GM23338 (cell line): Measurements from ENCODE around the gene TBX19. TPM values are rescaled to one million over a fixed set of nuclear protein-coding genes. Genes with fewer than 3 reads are reported as not detected.

Source experiments
- ATAC-seq: fragments of 200-7000 bp; cut with Tn5 transposase; 3 replicates; pipeline ENCODE4 v1.9.1; 2020
- DNase-seq: peaks from one replicate; pipeline ENCODE4 v3.0.0-alpha.2; 2015; ENCODE audit warnings: low spot score
- H2AFZ ChIP-seq: fragments of 200-600 bp; sonication (generic); 2 replicates; pipeline ENCODE4 v1.8.0; 2016; ENCODE audit warnings: antibody characterized with exemption, mild to moderate bottlenecking, moderate library complexity
- H3F3A ChIP-seq: fragments of 200-600 bp; sonication (generic); replicated peaks from 2 replicates; pipeline ENCODE4 v1.8.0; 2017; ENCODE audit warnings: antibody characterized with exemption, mixed run types, low read depth
- H3K27ac ChIP-seq: fragments of 200-600 bp; sonication (generic); 2 replicates; pipeline ENCODE4 v1.6.1; 2016; ENCODE audit warnings: low read depth
- H3K27me3 ChIP-seq: fragments of 200-600 bp; sonication (generic); 2 replicates; pipeline ENCODE4 v1.8.0; 2016; ENCODE audit warnings: mild to moderate bottlenecking, mixed run types, moderate library complexity; ENCODE audit not compliant: insufficient read depth
- H3K36me3 ChIP-seq: fragments of 200-600 bp; sonication (generic); 2 replicates; pipeline ENCODE4 v1.8.0; 2016; ENCODE audit warnings: mild to moderate bottlenecking; ENCODE audit not compliant: insufficient read depth
- H3K4me1 ChIP-seq: fragments of 200-600 bp; sonication (generic); 2 replicates; pipeline ENCODE4 v1.8.0; 2016; ENCODE audit warnings: mild to moderate bottlenecking, moderate library complexity; ENCODE audit not compliant: insufficient read depth
- H3K4me2 ChIP-seq: fragments of 200-600 bp; sonication (generic); 2 replicates; pipeline ENCODE4 v1.7.1; 2017; ENCODE audit warnings: mixed run types
- H3K4me3 ChIP-seq: fragments of 200-600 bp; sonication (generic); 2 replicates; pipeline ENCODE4 v1.6.1; 2016; ENCODE audit warnings: mixed run types
- H3K79me2 ChIP-seq: fragments of 200-600 bp; sonication (generic); replicated peaks from 2 replicates; pipeline ENCODE4 v1.8.0; 2017; ENCODE audit warnings: mild to moderate bottlenecking; ENCODE audit not compliant: insufficient read depth
- H3K9me2 ChIP-seq: fragments of 200-600 bp; sonication (generic); 2 replicates; pipeline ENCODE4 v1.8.0; 2017; ENCODE audit not compliant: insufficient read depth
- H4K20me1 ChIP-seq: fragments of 200-600 bp; sonication (generic); replicated peaks from 2 replicates; pipeline ENCODE4 v1.8.0; 2017; ENCODE audit warnings: mild to moderate bottlenecking; ENCODE audit not compliant: insufficient read depth
- H3K27ac Mint-ChIP-seq: 2 replicates; pipeline ENCODE4 v1.8.0; 2020; ENCODE audit warnings: inconsistent platforms, mild to moderate bottlenecking, moderate library complexity, mixed read lengths
- H3K27me3 Mint-ChIP-seq: 3 replicates; pipeline ENCODE4 v1.8.0; 2022; ENCODE audit warnings: low read depth, mild to moderate bottlenecking, moderate library complexity, mixed read lengths, inconsistent platforms; ENCODE audit not compliant: insufficient read depth, poor library complexity
- H3K36me3 Mint-ChIP-seq: 3 replicates; pipeline ENCODE4 v1.8.0; 2021; ENCODE audit warnings: low read depth, mild to moderate bottlenecking, inconsistent platforms, moderate library complexity, mixed read lengths
- H3K4me1 Mint-ChIP-seq: 3 replicates; pipeline ENCODE4 v1.8.0; 2020; ENCODE audit warnings: mild to moderate bottlenecking, inconsistent platforms, mixed read lengths
- H3K4me3 Mint-ChIP-seq: 3 replicates; pipeline ENCODE4 v1.8.0; 2021; ENCODE audit warnings: moderate library complexity, mild to moderate bottlenecking, inconsistent platforms, mixed read lengths
- H3K9me3 Mint-ChIP-seq: 3 replicates; pipeline ENCODE4 v1.8.0; 2020; ENCODE audit warnings: moderate library complexity, mild to moderate bottlenecking, inconsistent platforms, mixed read lengths
- CREB1 ChIP-seq: fragments of 250-450 bp; sonication (Bioruptor Pico); IDR thresholded peaks from 2 replicates; pipeline ENCODE4 v1.5.0; 2020; ENCODE audit warnings: low read depth, mild to moderate bottlenecking, moderate library complexity
- EZH2 ChIP-seq: fragments of 200-600 bp; sonication (generic); IDR thresholded peaks from one replicate; pipeline ENCODE4 v1.8.0; 2017; ENCODE audit warnings: antibody characterized with exemption, mild to moderate bottlenecking, low read depth; ENCODE audit not compliant: unreplicated experiment
- EZH2phosphoT487 ChIP-seq: fragments of 200-600 bp; sonication (generic); IDR thresholded peaks from one replicate; pipeline ENCODE4 v1.8.1; 2018; ENCODE audit warnings: antibody characterized with exemption; ENCODE audit not compliant: unreplicated experiment
- JUNB ChIP-seq: IDR thresholded peaks from one replicate; pipeline ENCODE4 v1.6.1; 2016; ENCODE audit warnings: antibody characterized with exemption; ENCODE audit not compliant: unreplicated experiment
- NANOG ChIP-seq: IDR thresholded peaks from 2 replicates; pipeline ENCODE4 v1.6.1; 2016; ENCODE audit warnings: antibody characterized with exemption, borderline replicate concordance
- STAT1 ChIP-seq: IDR thresholded peaks from one replicate; pipeline ENCODE4 v1.6.1; 2016; ENCODE audit warnings: antibody characterized with exemption; ENCODE audit not compliant: unreplicated experiment
- ZNF114 ChIP-seq: fragments of 250-450 bp; sonication (Bioruptor Pico); IDR thresholded peaks from 2 replicates; pipeline ENCODE4 v1.5.0; 2020; ENCODE audit warnings: mild to moderate bottlenecking, moderate library complexity
- ZNF331 ChIP-seq: fragments of 250-450 bp; sonication (Bioruptor Pico); IDR thresholded peaks from 2 replicates; pipeline ENCODE4 v1.5.0; 2020; ENCODE audit warnings: low read depth, mild to moderate bottlenecking, moderate library complexity
- polyA plus RNA-seq: library from polyadenylated mRNA; unstranded; fragments of >200 nt; fragmentation: Nextera tagmentation; extraction: Ambion mirVana; gene quantifications from 2 replicates; pipeline ENCODE4 v1.2.1, GENCODE V29; 2016
- total RNA-seq: library from RNA; depleted of rRNA; stranded (reverse); fragments of >200 nt; shearing (Covaris generic); gene quantifications from 2 replicates; pipeline ENCODE4 v1.2.3, GENCODE V29; 2014
- TF ChIP-seq, protein P1 (sequence below), 2 experiments: fragments of 200-600 bp in 1 of 2; sonication (generic) in 1 of 2; conservative IDR thresholded peaks; 2 replicates each; pipeline versions ENCODE4 v1.5.1 to v1.6.1; 2016 to 2017; ENCODE audit warnings: antibody characterized with exemption in 2 of 2, low read depth in 2 of 2, mild to moderate bottlenecking in 2 of 2, moderate library complexity in 1 of 2
- TF ChIP-seq, protein P2 (sequence below): IDR thresholded peaks from one replicate; pipeline ENCODE4 v1.6.1; 2018; ENCODE audit warnings: antibody characterized with exemption; ENCODE audit not compliant: unreplicated experiment

The TBX19 gene
- total and polyA plus RNA-seq, 2 experiments from 2014 or later = 0.76 to 1.1 TPM

DNA sequence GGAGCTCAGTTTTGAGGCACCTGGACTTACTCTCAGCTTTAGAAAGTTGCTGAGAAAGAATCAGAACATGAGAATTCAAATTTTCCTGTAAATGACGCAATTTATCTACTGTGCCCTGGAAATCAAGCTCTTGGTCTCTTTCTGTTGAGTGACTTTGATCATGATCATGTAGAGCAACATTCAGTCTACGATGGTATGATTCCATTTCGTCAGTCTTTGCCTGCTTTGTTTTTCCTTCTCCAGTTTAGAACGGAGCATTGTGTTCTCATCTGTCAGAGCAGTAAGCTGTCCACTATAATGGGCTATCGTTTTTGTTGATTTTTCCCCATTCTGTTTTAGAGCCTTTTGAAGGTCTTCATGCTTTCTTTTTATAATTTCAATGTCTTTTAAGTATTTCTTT is 34.2 kb upstream of the TBX19 start:
- Histone ChIP-seq H3K36me3 (peaks cover 13% of the 10 kb centered on the region; the same call in 1 of the 2 replicates), H3K79me2 (peaks cover 9% of the 10 kb centered on the region; the same call in 1 of the 2 replicates)

GRCh38 chr1:168252204-168252733 is 28.4 kb upstream of the TBX19 start:
- Mint-ChIP-seq H3K4me3 (no peak overlapping the region), H3K27ac (no peak overlapping the region), H3K27me3 (peaks cover 3% of the 10 kb centered on the region), H3K4me1 (peaks cover 9% of the 10 kb centered on the region; the same call in 2 of the 3 replicates), H3K9me3 (peaks cover 16% of the 10 kb centered on the region), H3K36me3 (peaks cover 30% of the 10 kb centered on the region)
- Histone ChIP-seq H3K27me3 (no peaks in the 10 kb centered on the region), H3K4me1 (0 out of 2 replicates have a peak, but pooled peaks cover 5% of the 10 kb centered on the region), H3K27ac (no peak overlapping the region), H2AFZ (no peak overlapping the region), H3K79me2 (peaks cover 9% of the 10 kb centered on the region; the same call in 1 of the 2 replicates), H3K4me3 (no peak overlapping the region), H3K9me2 (no peaks in the 10 kb centered on the region), H3F3A (no peaks in the 10 kb centered on the region), H3K36me3 (peaks cover 15% of the 10 kb centered on the region; the same call in 1 of the 2 replicates), H3K4me2 (no peak overlapping the region), H4K20me1 (no peaks in the 10 kb centered on the region)
- DNase-seq (no peak), ATAC-seq (no peak)
- no peak for TF ChIP-seq NANOG

More for the DNA sequence above, 34.2 kb upstream of the TBX19 start:
- Histone ChIP-seq H3K4me1 (0 out of 2 replicates have a peak, but pooled peaks cover 5% of the 10 kb centered on the region), H4K20me1 (no peaks in the 10 kb centered on the region), H3K4me3 (no peak overlapping the region), H3K27me3 (no peaks in the 10 kb centered on the region), H3K27ac (no peak overlapping the region), H3K4me2 (no peak overlapping the region), H3F3A (no peaks in the 10 kb centered on the region), H2AFZ (no peak overlapping the region), H3K9me2 (no peaks in the 10 kb centered on the region)
- H3K27ac Mint-ChIP-seq = no peak overlapping the region
- ATAC-seq (no peak), DNase-seq (no peak)
- TF ChIP-seq, protein P1, sequence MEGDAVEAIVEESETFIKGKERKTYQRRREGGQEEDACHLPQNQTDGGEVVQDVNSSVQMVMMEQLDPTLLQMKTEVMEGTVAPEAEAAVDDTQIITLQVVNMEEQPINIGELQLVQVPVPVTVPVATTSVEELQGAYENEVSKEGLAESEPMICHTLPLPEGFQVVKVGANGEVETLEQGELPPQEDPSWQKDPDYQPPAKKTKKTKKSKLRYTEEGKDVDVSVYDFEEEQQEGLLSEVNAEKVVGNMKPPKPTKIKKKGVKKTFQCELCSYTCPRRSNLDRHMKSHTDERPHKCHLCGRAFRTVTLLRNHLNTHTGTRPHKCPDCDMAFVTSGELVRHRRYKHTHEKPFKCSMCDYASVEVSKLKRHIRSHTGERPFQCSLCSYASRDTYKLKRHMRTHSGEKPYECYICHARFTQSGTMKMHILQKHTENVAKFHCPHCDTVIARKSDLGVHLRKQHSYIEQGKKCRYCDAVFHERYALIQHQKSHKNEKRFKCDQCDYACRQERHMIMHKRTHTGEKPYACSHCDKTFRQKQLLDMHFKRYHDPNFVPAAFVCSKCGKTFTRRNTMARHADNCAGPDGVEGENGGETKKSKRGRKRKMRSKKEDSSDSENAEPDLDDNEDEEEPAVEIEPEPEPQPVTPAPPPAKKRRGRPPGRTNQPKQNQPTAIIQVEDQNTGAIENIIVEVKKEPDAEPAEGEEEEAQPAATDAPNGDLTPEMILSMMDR (conservative IDR thresholded peaks at IDR 0.05; ENCODE audit: low read depth in 2 of 2) = no peak
- TF ChIP-seq ZNF114 (CRISPR knock-in tag) = no peak
- no peaks in the 10 kb centered on the region for H3K9me3 Mint-ChIP-seq
- H3K27me3 Mint-ChIP-seq = peaks cover 2% of the 10 kb centered on the region
- peaks cover 15% of the 10 kb centered on the region for H3K4me1 Mint-ChIP-seq
- no peak overlapping the region for H3K4me3 Mint-ChIP-seq
- peaks cover 25% of the 10 kb centered on the region for H3K36me3 Mint-ChIP-seq

GRCh38 chr1:168256164-168256563 is 24.5 kb upstream of the TBX19 start:
- no peak for DNase-seq
- Mint-ChIP-seq H3K4me1 (peaks cover 18% of the 10 kb centered on the region), H3K27me3 (peaks cover 2% of the 10 kb centered on the region), H3K9me3 (peaks cover 32% of the 10 kb centered on the region), H3K4me3 (no peak overlapping the region), H3K36me3 (peaks cover 46% of the 10 kb centered on the region), H3K27ac (no peak overlapping the region)
- no peak overlapping the region for H3K27ac ChIP-seq
- no peak for ATAC-seq
- H3K9me2 ChIP-seq = no peaks in the 10 kb centered on the region
- no peaks in the 10 kb centered on the region for H4K20me1 ChIP-seq
- peaks cover 17% of the 10 kb centered on the region for H3K4me1 ChIP-seq
- no peak overlapping the region for H2AFZ ChIP-seq
- H3K4me2 ChIP-seq = no peak overlapping the region
- peaks cover 19% of the 10 kb centered on the region; the same call in 1 of the 2 replicates for H3K36me3 ChIP-seq
- H3K4me3 ChIP-seq = no peak overlapping the region
- no peaks in the 10 kb centered on the region for H3K27me3 ChIP-seq
- no peaks in the 10 kb centered on the region for H3F3A ChIP-seq
- 0 out of 2 replicates have a peak, but pooled peaks cover 4% of the 10 kb centered on the region for H3K79me2 ChIP-seq
- TF ChIP-seq EZH2phosphoT487 (no peak), EZH2 (no peak), CREB1 (no peak), JUNB (no peak), STAT1 (no peak), ZNF331 (no peak)
- TF ChIP-seq, protein P1 (conservative IDR thresholded peaks at IDR 0.05; ENCODE audit: low read depth in 2 of 2) = no peak
- TF ChIP-seq, protein P2, sequence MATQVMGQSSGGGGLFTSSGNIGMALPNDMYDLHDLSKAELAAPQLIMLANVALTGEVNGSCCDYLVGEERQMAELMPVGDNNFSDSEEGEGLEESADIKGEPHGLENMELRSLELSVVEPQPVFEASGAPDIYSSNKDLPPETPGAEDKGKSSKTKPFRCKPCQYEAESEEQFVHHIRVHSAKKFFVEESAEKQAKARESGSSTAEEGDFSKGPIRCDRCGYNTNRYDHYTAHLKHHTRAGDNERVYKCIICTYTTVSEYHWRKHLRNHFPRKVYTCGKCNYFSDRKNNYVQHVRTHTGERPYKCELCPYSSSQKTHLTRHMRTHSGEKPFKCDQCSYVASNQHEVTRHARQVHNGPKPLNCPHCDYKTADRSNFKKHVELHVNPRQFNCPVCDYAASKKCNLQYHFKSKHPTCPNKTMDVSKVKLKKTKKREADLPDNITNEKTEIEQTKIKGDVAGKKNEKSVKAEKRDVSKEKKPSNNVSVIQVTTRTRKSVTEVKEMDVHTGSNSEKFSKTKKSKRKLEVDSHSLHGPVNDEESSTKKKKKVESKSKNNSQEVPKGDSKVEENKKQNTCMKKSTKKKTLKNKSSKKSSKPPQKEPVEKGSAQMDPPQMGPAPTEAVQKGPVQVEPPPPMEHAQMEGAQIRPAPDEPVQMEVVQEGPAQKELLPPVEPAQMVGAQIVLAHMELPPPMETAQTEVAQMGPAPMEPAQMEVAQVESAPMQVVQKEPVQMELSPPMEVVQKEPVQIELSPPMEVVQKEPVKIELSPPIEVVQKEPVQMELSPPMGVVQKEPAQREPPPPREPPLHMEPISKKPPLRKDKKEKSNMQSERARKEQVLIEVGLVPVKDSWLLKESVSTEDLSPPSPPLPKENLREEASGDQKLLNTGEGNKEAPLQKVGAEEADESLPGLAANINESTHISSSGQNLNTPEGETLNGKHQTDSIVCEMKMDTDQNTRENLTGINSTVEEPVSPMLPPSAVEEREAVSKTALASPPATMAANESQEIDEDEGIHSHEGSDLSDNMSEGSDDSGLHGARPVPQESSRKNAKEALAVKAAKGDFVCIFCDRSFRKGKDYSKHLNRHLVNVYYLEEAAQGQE = no peak
